Nucleus accumbens (tissue), 56 donors: ENCODE results near the gene PGLYRP4.
"Not testable (repeated sequence)": the region's sequence is repeated elsewhere in the genome, so short reads cannot be mapped to it uniquely, and the experiment has no call there.

Experiments
- DNase-seq, 56 donors: peaks; one replicate each; lab custom pipeline; 2025; lab: John Stamatoyannopoulos, UW

The PGLYRP4 gene

GRCh38 chr1:153343040-153343681 lies 5.5 kb downstream of the PGLYRP4 start:
- DNase-seq: no peak

GRCh38 chr1:153342178-153342577 lies 6.5 kb downstream of the PGLYRP4 start:
- DNase-seq: no peak

GRCh38 chr1:153341431-153341934 lies 7.2 kb downstream of the PGLYRP4 start:
- no peak for DNase-seq

GRCh38 chr1:153340356-153340755 lies 8.3 kb downstream of the PGLYRP4 start:
- no peak for DNase-seq

GRCh38 chr1:153339802-153340201 lies 8.8 kb downstream of the PGLYRP4 start:
- DNase-seq: no peak

- DNase-seq: no peak
Measured at GRCh38 chr1:153337980-153338853, 10.4 kb downstream of the PGLYRP4 start.

- DNase-seq: peak in 1 of 56 donors; percentile 10
Measured at GRCh38 chr1:153336650-153337049, 12.0 kb downstream of the PGLYRP4 start.

- DNase-seq: no peak
Measured at GRCh38 chr1:153333902-153334301, 14.7 kb downstream of the PGLYRP4 start.

GRCh38 chr1:153324912-153325311 lies 23.7 kb downstream of the PGLYRP4 start:
- DNase-seq: peak in 4 of 56 donors; percentile 2 to 7 (median 3)

GRCh38 chr1:153322568-153322967 lies 26.1 kb downstream of the PGLYRP4 start:
- DNase-seq: no peak

GRCh38 chr1:153318145-153318544 lies 30.5 kb downstream of the PGLYRP4 start:
- DNase-seq: not testable (repeated sequence)

- DNase-seq: not testable (repeated sequence)
Measured at GRCh38 chr1:153316013-153316412, 32.6 kb downstream of the PGLYRP4 start.

GRCh38 chr1:153314388-153314787 lies 34.3 kb downstream of the PGLYRP4 start:
- not testable (repeated sequence) for DNase-seq

- DNase-seq: no peak
Measured at GRCh38 chr1:153313288-153313687, 35.4 kb downstream of the PGLYRP4 start.

- DNase-seq: no peak
Measured at GRCh38 chr1:153312570-153313186, 36.0 kb downstream of the PGLYRP4 start, which contains the start of gene PGLYRP3. TSS of gene PGLYRP3 (minus strand) at chr1:153312952. CDS start at chr1:153310665, 2,287 bp downstream.

- no peak for DNase-seq
Measured at GRCh38 chr1:153310526-153310925, 38.1 kb downstream of the PGLYRP4 start.

- no peak for DNase-seq
Measured at GRCh38 chr1:153309441-153309840, 39.2 kb downstream of the PGLYRP4 start.

GRCh38 chr1:153308540-153308939 lies 40.1 kb downstream of the PGLYRP4 start:
- no peak for DNase-seq

GRCh38 chr1:153307221-153307600 lies 41.4 kb downstream of the PGLYRP4 start:
- DNase-seq: no peak

- DNase-seq: no peak
Measured at GRCh38 chr1:153306303-153307220, 42.1 kb downstream of the PGLYRP4 start.
